ENCODE data around the gene ATP11A. TPM values are rescaled to one million over a fixed set of nuclear protein-coding genes. Genes with fewer than 3 reads are reported as not detected.

Gene ATP11A
- total RNA-seq, 1 experiment from 2014 or later = 65.3 TPM

GRCh38 chr13:112793545-112794445 lies 104.0 kb downstream of the ATP11A start:
- Mint-ChIP-seq H3K27me3 (ENCODE audit: low read depth) (no peaks in the 10 kb centered on the region), H3K36me3 (ENCODE audit: insufficient read depth in 1 of 3, low read depth in 3 of 3) (peaks cover 23 to 44% (median 36%) of the 10 kb centered on the region in 3 experiments), H3K9me3 (peaks cover 17 to 24% of the 10 kb centered on the region in 2 experiments), H3K27ac (no peak overlapping the region; a peak in 2 of 7 replicates), H3K4me3 (no peak overlapping the region), H3K4me1 (peaks cover 13 to 20% of the 10 kb centered on the region in 2 experiments)
- Histone ChIP-seq H3K27me3 (ENCODE audit: insufficient read depth, low read length) (no peaks in the 10 kb centered on the region), H3K14ac (ENCODE audit: insufficient read depth, low read length) (no peak overlapping the region), H4K20me1 (ENCODE audit: control insufficient read depth, insufficient read depth, insufficient read length) (no peaks in the 10 kb centered on the region), H3K79me1 (ENCODE audit: insufficient read depth, low read depth, low read length, poor library complexity, severe bottlenecking) (no peaks in the 10 kb centered on the region), H3K23me2 (ENCODE audit: insufficient read length, low read depth, low read length, poor library complexity, severe bottlenecking) (no peaks in the 10 kb centered on the region), H2BK5ac (ENCODE audit: insufficient read length, low read length) (no peak overlapping the region), H3K18ac (ENCODE audit: insufficient read length, low read depth, low read length) (no peak overlapping the region), H3K4me2 (ENCODE audit: insufficient read depth, insufficient read length, low read length) (no peak overlapping the region), H2BK20ac (ENCODE audit: low read depth, low read length, poor library complexity, severe bottlenecking) (no peak overlapping the region), H3K56ac (ENCODE audit: insufficient read length, low read depth, low read length) (no peak overlapping the region), H4K8ac (replicated peaks; ENCODE audit: insufficient read length, low read depth, low read length) (no peak overlapping the region), H2BK15ac (ENCODE audit: low read depth, low read length) (no peak overlapping the region), H4K91ac (ENCODE audit: insufficient read length, low read depth, low read length) (no peak overlapping the region), H3K23ac (ENCODE audit: insufficient read length, low read depth, low read length) (no peak overlapping the region), H3K9me3 (ENCODE audit: control insufficient read depth, low read depth, low read length) (no peaks in the 10 kb centered on the region), H3K4me1 (ENCODE audit: insufficient read depth, low read length) (peaks cover 4% of the 10 kb centered on the region; the same call in 1 of the 2 replicates), H4K5ac (ENCODE audit: insufficient read length, low read depth, low read length) (no peak overlapping the region), H3K27ac (ENCODE audit: insufficient read length, low read depth, low read length) (no peak overlapping the region), H3K9ac (ENCODE audit: extremely low read depth, insufficient read length, low read length) (no peak overlapping the region), H2AFZ (ENCODE audit: low read length) (no peak overlapping the region), H2AK5ac (ENCODE audit: insufficient read length, low read length) (no peak overlapping the region), H3K4ac (ENCODE audit: low read depth, low read length) (no peak overlapping the region), H2BK12ac (ENCODE audit: insufficient read length, low read depth, low read length) (no peak overlapping the region), H3T11ph (ENCODE audit: low read length) (no peak overlapping the region), H3K79me2 (ENCODE audit: insufficient read depth, low read length) (no peaks in the 10 kb centered on the region), H2BK120ac (ENCODE audit: low read depth, low read length, poor library complexity, severe bottlenecking) (no peak overlapping the region)
- no CpG with 5 or more reads among the region's 26 CpGs for WGBS (ENCODE audit: extremely low coverage, insufficient read length, low lambda C conversion rate)
- TF ChIP-seq CTCF (conservative IDR thresholded peaks at IDR 0.05) = no peak
- DNase-seq = no peak

Data from H9 (cell line).